ENCODE measurements around the gene METTL5.

METTL5 gene

DNA sequence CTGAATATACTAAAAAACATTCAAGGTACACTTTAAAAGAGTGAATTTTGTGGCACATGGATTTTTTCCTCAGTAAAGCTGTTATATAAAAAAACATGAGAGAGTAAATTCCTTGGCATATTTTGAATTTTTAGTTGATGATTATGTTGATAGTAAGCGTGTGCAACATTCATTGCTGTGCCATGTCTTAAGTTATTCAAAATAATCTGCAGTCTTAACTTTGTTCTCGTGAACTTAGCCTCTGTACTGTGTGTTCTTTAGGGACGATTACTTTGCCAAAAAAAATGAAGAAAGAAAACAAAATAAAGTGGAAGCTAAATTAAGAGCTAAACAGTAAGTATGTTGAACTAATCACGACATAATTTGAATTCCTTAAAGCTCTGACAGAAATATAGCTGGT lies 16.5 kb downstream of the METTL5 start:
- no peak overlapping the region for H3K4me3 ChIP-seq (ENCODE audit: low read depth, low read length, poor library complexity, severe bottlenecking)
- no peak overlapping the region for H3K4me2 ChIP-seq (ENCODE audit: low read length)
- no peak overlapping the region for H3K9ac ChIP-seq (ENCODE audit: low read length)
- no peaks in the 10 kb centered on the region for H3F3A ChIP-seq (ENCODE audit: insufficient read depth, low read length)
- H3K9me3 ChIP-seq (ENCODE audit: low read length) = no peaks in the 10 kb centered on the region
- no peak overlapping the region for H3K27ac ChIP-seq (ENCODE audit: low read depth, low read length, poor library complexity, severe bottlenecking)
- no peak overlapping the region for H2AFZ ChIP-seq (ENCODE audit: low read length)
- no peaks in the 10 kb centered on the region for H3K79me2 ChIP-seq (ENCODE audit: insufficient read depth, low read length)
- no peaks in the 10 kb centered on the region for H3K4me1 ChIP-seq (ENCODE audit: insufficient read depth, low read length, severe bottlenecking)
- peaks cover 87% of the 10 kb centered on the region for H3K36me3 ChIP-seq (ENCODE audit: insufficient read depth, low read length)
- no peaks in the 10 kb centered on the region for H3K9me2 ChIP-seq (ENCODE audit: low read depth, low read length)
- no peaks in the 10 kb centered on the region for H4K20me1 ChIP-seq (ENCODE audit: insufficient read depth, low read length)
- no peaks in the 10 kb centered on the region for H3K27me3 ChIP-seq (ENCODE audit: insufficient read depth, low read length)
- TF ChIP-seq, protein P1, sequence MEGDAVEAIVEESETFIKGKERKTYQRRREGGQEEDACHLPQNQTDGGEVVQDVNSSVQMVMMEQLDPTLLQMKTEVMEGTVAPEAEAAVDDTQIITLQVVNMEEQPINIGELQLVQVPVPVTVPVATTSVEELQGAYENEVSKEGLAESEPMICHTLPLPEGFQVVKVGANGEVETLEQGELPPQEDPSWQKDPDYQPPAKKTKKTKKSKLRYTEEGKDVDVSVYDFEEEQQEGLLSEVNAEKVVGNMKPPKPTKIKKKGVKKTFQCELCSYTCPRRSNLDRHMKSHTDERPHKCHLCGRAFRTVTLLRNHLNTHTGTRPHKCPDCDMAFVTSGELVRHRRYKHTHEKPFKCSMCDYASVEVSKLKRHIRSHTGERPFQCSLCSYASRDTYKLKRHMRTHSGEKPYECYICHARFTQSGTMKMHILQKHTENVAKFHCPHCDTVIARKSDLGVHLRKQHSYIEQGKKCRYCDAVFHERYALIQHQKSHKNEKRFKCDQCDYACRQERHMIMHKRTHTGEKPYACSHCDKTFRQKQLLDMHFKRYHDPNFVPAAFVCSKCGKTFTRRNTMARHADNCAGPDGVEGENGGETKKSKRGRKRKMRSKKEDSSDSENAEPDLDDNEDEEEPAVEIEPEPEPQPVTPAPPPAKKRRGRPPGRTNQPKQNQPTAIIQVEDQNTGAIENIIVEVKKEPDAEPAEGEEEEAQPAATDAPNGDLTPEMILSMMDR (IDR thresholded peaks at IDR 0.05; ENCODE audit: low read length) = no peak
- TF ChIP-seq EZH2 (IDR thresholded peaks at IDR 0.05; ENCODE audit: borderline replicate concordance, low read length) = no peak

DNA sequence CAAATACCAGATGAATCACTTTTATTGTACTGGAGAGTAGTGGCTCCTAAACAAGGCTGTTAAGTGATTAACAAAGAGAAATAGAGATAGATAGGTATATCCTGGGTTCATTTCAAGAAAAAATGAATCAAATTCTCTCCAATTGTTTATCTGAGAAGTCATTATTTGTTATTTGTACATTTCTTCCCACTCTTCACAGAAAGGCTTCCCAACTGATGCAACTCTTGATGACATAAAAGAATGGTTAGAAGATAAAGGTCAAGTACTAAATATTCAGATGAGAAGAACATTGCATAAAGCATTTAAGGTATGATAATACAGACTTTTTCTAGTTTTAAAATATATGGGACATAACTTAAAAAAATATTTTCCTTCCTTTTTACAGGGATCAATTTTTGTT lies 18.1 kb downstream of the METTL5 start:
- H3K4me1 ChIP-seq (ENCODE audit: insufficient read depth, low read length, severe bottlenecking) = peaks cover 5% of the 10 kb centered on the region
- H4K20me1 ChIP-seq (ENCODE audit: insufficient read depth, low read length) = no peaks in the 10 kb centered on the region
- no peaks in the 10 kb centered on the region for H3F3A ChIP-seq (ENCODE audit: insufficient read depth, low read length)
- no peaks in the 10 kb centered on the region for H3K27me3 ChIP-seq (ENCODE audit: insufficient read depth, low read length)
- no peaks in the 10 kb centered on the region for H3K9me2 ChIP-seq (ENCODE audit: low read depth, low read length)
- no peak overlapping the region for H3K9ac ChIP-seq (ENCODE audit: low read length)
- no peak for TF ChIP-seq EZH2 (IDR thresholded peaks at IDR 0.05; ENCODE audit: borderline replicate concordance, low read length)
- TF ChIP-seq, protein P1 (IDR thresholded peaks at IDR 0.05; ENCODE audit: low read length) = no peak
- H3K9me3 ChIP-seq (ENCODE audit: low read length) = no peaks in the 10 kb centered on the region
- H3K36me3 ChIP-seq (ENCODE audit: insufficient read depth, low read length) = peaks cover 87% of the 10 kb centered on the region
- no peak overlapping the region for H2AFZ ChIP-seq (ENCODE audit: low read length)
- H3K27ac ChIP-seq (ENCODE audit: low read depth, low read length, poor library complexity, severe bottlenecking) = no peak overlapping the region
- no peak overlapping the region for H3K4me3 ChIP-seq (ENCODE audit: low read depth, low read length, poor library complexity, severe bottlenecking)
- peaks cover 8% of the 10 kb centered on the region for H3K79me2 ChIP-seq (ENCODE audit: insufficient read depth, low read length)
- no peak overlapping the region for H3K4me2 ChIP-seq (ENCODE audit: low read length)

DNA sequence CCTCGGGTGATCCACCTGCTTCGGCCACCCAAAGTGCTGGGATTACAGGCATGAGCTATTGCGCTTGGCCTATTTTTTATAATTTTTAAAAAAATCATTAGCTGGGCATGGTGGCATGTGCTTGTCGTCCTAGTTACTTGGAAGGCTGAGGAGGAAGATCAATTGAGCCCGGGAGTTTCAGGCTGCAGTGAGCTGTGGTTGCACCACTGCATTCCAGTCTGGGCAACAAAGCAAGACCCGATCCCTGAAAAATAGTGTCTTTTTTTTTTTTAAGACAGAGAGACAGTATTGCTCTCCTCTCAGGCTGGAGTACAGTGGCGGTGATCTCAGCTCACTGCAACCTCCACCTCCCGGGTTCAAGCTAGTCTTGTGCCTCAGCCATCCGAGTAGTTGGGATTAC lies 21.2 kb downstream of the METTL5 start:
- peaks cover 29% of the 10 kb centered on the region for H3K79me2 ChIP-seq (ENCODE audit: insufficient read depth, low read length)
- no peaks in the 10 kb centered on the region for H3K9me2 ChIP-seq (ENCODE audit: low read depth, low read length)
- H3K36me3 ChIP-seq (ENCODE audit: insufficient read depth, low read length) = peaks cover 72% of the 10 kb centered on the region
- H3K4me2 ChIP-seq (ENCODE audit: low read length) = no peak overlapping the region
- H4K20me1 ChIP-seq (ENCODE audit: insufficient read depth, low read length) = no peaks in the 10 kb centered on the region
- H3K27me3 ChIP-seq (ENCODE audit: insufficient read depth, low read length) = no peaks in the 10 kb centered on the region
- H3K27ac ChIP-seq (ENCODE audit: low read depth, low read length, poor library complexity, severe bottlenecking) = no peak overlapping the region
- H3K9me3 ChIP-seq (ENCODE audit: low read length) = no peaks in the 10 kb centered on the region
- TF ChIP-seq EZH2 (IDR thresholded peaks at IDR 0.05; ENCODE audit: borderline replicate concordance, low read length) = no peak
- TF ChIP-seq, protein P1 (IDR thresholded peaks at IDR 0.05; ENCODE audit: low read length) = no peak
- peaks cover 20% of the 10 kb centered on the region for H3K4me1 ChIP-seq (ENCODE audit: insufficient read depth, low read length, severe bottlenecking)
- no peak overlapping the region for H3K4me3 ChIP-seq (ENCODE audit: low read depth, low read length, poor library complexity, severe bottlenecking)
- no peaks in the 10 kb centered on the region for H3F3A ChIP-seq (ENCODE audit: insufficient read depth, low read length)
- no peak overlapping the region for H2AFZ ChIP-seq (ENCODE audit: low read length)
- H3K9ac ChIP-seq (ENCODE audit: low read length) = no peak overlapping the region

All from OCI-LY1 (cell line).